Ascending aorta (tissue), 2 donors: ENCODE data around the gene TSPO. TPM values are rescaled to one million over a fixed set of nuclear protein-coding genes. Genes with fewer than 3 reads are reported as not detected.

Source experiments
- DNase-seq, 2 donors: peaks; one replicate each; pipeline ENCODE4 v3.0.0-alpha.2; 2019; ENCODE audit warnings: low spot score in 2 of 2
- H3K27ac ChIP-seq, 2 donors: fragments of 200-600 bp; sonication (generic); one replicate each; pipeline ENCODE4 v1.5.1; 2016 to 2017; ENCODE audit warnings: mild to moderate bottlenecking in 1 of 2
- H3K27me3 ChIP-seq: fragments of 200-600 bp; sonication (generic); one replicate; pipeline ENCODE4 v1.5.1; 2017
- H3K36me3 ChIP-seq, 2 donors: fragments of 200-600 bp; sonication (generic); one replicate each; pipeline ENCODE4 v1.5.1; 2016
- H3K4me1 ChIP-seq, 2 donors: fragments of 200-600 bp; sonication (generic); one replicate each; pipeline ENCODE4 v1.5.1; 2016 to 2017; ENCODE audit warnings: mild to moderate bottlenecking in 1 of 2
- H3K4me3 ChIP-seq, 2 donors: fragments of 200-600 bp; sonication (generic); one replicate each; pipeline ENCODE4 v1.5.1; 2016 to 2017; ENCODE audit warnings: mild to moderate bottlenecking in 1 of 2
- H3K9me3 ChIP-seq, 2 donors: fragments of 200-600 bp; sonication (generic); one replicate each; pipeline ENCODE4 v1.5.1; 2016
- intact Hi-C: fragments of 100-400 bp; cut with DNase I; formaldehyde crosslinking; loops from one replicate; pipeline ENCODE4 v1.15.1; 2023
- total RNA-seq: library from RNA; depleted of rRNA; stranded (reverse); fragments of >200 nt; gene quantifications from one replicate; pipeline ENCODE4 v1.1.0, GENCODE V29; 2016
- TF ChIP-seq, protein P1 (sequence below), 3 experiments: fragments of 200-600 bp in 2 of 3; fragments of 450-650 bp in 1 of 3; sonication (generic) in 2 of 3; IDR thresholded peaks; one replicate each; pipeline ENCODE4 v1.5.1; 2016 to 2019; ENCODE audit warnings: antibody characterized with exemption in 3 of 3, mild to moderate bottlenecking in 1 of 3, moderate library complexity in 1 of 3

TSPO gene
- total RNA-seq, 1 donor from 2014 or later = 961 TPM

- Histone ChIP-seq H3K27me3 (no peaks in the 10 kb centered on the region), H3K4me1 (no peaks in the 10 kb centered on the region), H3K4me3 (no peak overlapping the region), H3K36me3 (peaks cover 23 to 36% of the 10 kb centered on the region in 2 donors), H3K9me3 (no peaks in the 10 kb centered on the region), H3K27ac (no peak overlapping the region)
- TF ChIP-seq, protein P1, sequence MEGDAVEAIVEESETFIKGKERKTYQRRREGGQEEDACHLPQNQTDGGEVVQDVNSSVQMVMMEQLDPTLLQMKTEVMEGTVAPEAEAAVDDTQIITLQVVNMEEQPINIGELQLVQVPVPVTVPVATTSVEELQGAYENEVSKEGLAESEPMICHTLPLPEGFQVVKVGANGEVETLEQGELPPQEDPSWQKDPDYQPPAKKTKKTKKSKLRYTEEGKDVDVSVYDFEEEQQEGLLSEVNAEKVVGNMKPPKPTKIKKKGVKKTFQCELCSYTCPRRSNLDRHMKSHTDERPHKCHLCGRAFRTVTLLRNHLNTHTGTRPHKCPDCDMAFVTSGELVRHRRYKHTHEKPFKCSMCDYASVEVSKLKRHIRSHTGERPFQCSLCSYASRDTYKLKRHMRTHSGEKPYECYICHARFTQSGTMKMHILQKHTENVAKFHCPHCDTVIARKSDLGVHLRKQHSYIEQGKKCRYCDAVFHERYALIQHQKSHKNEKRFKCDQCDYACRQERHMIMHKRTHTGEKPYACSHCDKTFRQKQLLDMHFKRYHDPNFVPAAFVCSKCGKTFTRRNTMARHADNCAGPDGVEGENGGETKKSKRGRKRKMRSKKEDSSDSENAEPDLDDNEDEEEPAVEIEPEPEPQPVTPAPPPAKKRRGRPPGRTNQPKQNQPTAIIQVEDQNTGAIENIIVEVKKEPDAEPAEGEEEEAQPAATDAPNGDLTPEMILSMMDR (IDR thresholded peaks at IDR 0.05) = no peak
- intact Hi-C loops = no loop called here
- DNase-seq = no peak
Observed at GRCh38 chr22:43164636-43165035, 13.3 kb downstream of the TSPO start.

- H3K36me3 ChIP-seq = peaks cover 28 to 47% of the 10 kb centered on the region in 2 donors
- TF ChIP-seq, protein P1 (IDR thresholded peaks at IDR 0.05) = no peak
Observed at GRCh38 chr22:43166132-43166930, 15.0 kb downstream of the TSPO start.

GRCh38 chr22:43167001-43167589 lies 15.7 kb downstream of the TSPO start:
- DNase-seq = no peak
- no peak overlapping the region for H3K27ac ChIP-seq
- no peaks in the 10 kb centered on the region for H3K4me1 ChIP-seq
- no peak overlapping the region for H3K4me3 ChIP-seq
- H3K27me3 ChIP-seq = no peaks in the 10 kb centered on the region
- TF ChIP-seq, protein P1 (IDR thresholded peaks at IDR 0.05) = no peak
- intact Hi-C loops = no loop called here
- H3K36me3 ChIP-seq = peaks cover 34 to 52% of the 10 kb centered on the region in 2 donors
- no peaks in the 10 kb centered on the region for H3K9me3 ChIP-seq

More at GRCh38 chr22:43166132-43166930, 15.0 kb downstream of the TSPO start:
- Histone ChIP-seq H3K9me3 (no peaks in the 10 kb centered on the region), H3K27me3 (no peaks in the 10 kb centered on the region), H3K4me1 (no peaks in the 10 kb centered on the region), H3K4me3 (no peak overlapping the region), H3K27ac (no peak overlapping the region)
- DNase-seq = no peak
- intact Hi-C loops = no loop called here

- TF ChIP-seq, protein P1 (IDR thresholded peaks at IDR 0.05) = no peak
- H3K27me3 ChIP-seq = no peaks in the 10 kb centered on the region
- no peaks in the 10 kb centered on the region for H3K4me1 ChIP-seq
- H3K9me3 ChIP-seq = no peaks in the 10 kb centered on the region
- no peak overlapping the region for H3K4me3 ChIP-seq
- H3K27ac ChIP-seq = peak overlapping the region; percentile 1 to 7
- peaks cover 39 to 48% of the 10 kb centered on the region in 2 donors for H3K36me3 ChIP-seq
- intact Hi-C loops = no loop called here
- DNase-seq = no peak
Observed at GRCh38 chr22:43168471-43169309, 17.3 kb downstream of the TSPO start.

- Histone ChIP-seq H3K9me3 (no peaks in the 10 kb centered on the region), H3K4me3 (no peak overlapping the region), H3K36me3 (peaks cover 48 to 55% of the 10 kb centered on the region in 2 donors), H3K27me3 (no peaks in the 10 kb centered on the region), H3K4me1 (no peaks in the 10 kb centered on the region), H3K27ac (no peak overlapping the region)
- intact Hi-C loops = no loop called here
- no peak for DNase-seq
- TF ChIP-seq, protein P1 (IDR thresholded peaks at IDR 0.05) = no peak
Observed at GRCh38 chr22:43169310-43170130, 18.2 kb downstream of the TSPO start.
